Dermis blood vessel endothelial cell (primary cell): ENCODE measurements around the gene UCP3. TPM values are rescaled to one million over a fixed set of nuclear protein-coding genes. Genes with fewer than 3 reads are reported as not detected.

Experiments
- DNase-seq: peaks from one replicate; pipeline ENCODE4 v3.0.0; 2010
- total RNA-seq: library from RNA; depleted of rRNA; stranded (reverse); fragments of >200 nt; gene quantifications from 2 replicates; pipeline ENCODE4 v1.2.3, GENCODE V29; 2014

The UCP3 gene
- total RNA-seq, 1 donor from 2014 or later: 0.34 TPM

GRCh38 chr11:73950869-73951710 is 57.8 kb downstream of the UCP3 start, which contains the start of gene DNAJB13:
DNAJB13 (plus strand) TSS chr11:73951026; CDS start chr11:73951070, 44 bp downstream.
- DNase-seq: peak; percentile 62

Other genes with a start within 250 kb of the UCP3 start
- gene RAB6A, start 248.0 kb downstream of the UCP3 start, total RNA-seq: 145 and 175 TPM in 2 replicates
- gene MRPL48, start 221.2 kb downstream of the UCP3 start, total RNA-seq: 24.3 and 30.4 TPM in 2 replicates
- 53.0 and 57.2 TPM in 2 replicates for gene COA4, start 132.2 kb downstream of the UCP3 start, total RNA-seq
- 8.2 and 10.6 TPM in 2 replicates for gene PAAF1, start 132.1 kb downstream of the UCP3 start, total RNA-seq
- not detected in 2 replicates for gene DNAJB13, start 58.1 kb downstream of the UCP3 start, total RNA-seq
- 2.6 and 22.3 TPM in 2 replicates for gene UCP2, start 26.2 kb downstream of the UCP3 start, total RNA-seq
- gene C2CD3, start 161.9 kb upstream of the UCP3 start, total RNA-seq: 13.4 and 14.4 TPM in 2 replicates
- gene PPME1, start 162.2 kb upstream of the UCP3 start, total RNA-seq: 15.1 and 29.5 TPM in 2 replicates